Aortic smooth muscle cell (primary cell): ENCODE data around the gene TERB2. TPM values are rescaled to one million over a fixed set of nuclear protein-coding genes. Genes with fewer than 3 reads are reported as not detected.

ENCODE experiments used
- total RNA-seq: library from RNA; depleted of rRNA; stranded (reverse); fragments of >200 nt; gene quantifications from 2 replicates; pipeline ENCODE4 v1.2.3, GENCODE V29; 2014

TERB2 gene
- total RNA-seq = not detected in 2 replicates

GRCh38 chr15:44956388-44956787 is at the start of gene TERB2:
TERB2 (plus strand) TSS chr15:44956687; CDS start chr15:44956719, 32 bp downstream.

GRCh38 chr15:45022871-45023658 is 66.6 kb downstream of the TERB2 start, which contains the start of gene SORD:
SORD (plus strand) TSS chr15:45023195; CDS start chr15:45023284, 89 bp downstream.

Other genes with a start within 250 kb of the TERB2 start
- gene PATL2, start 245.4 kb upstream of the TERB2 start, total RNA-seq = 0.62 and 0.92 TPM in 2 replicates
- gene B2M, start 245.2 kb upstream of the TERB2 start, total RNA-seq = 2,695 and 4,557 TPM in 2 replicates
- gene TRIM69, start 220.2 kb upstream of the TERB2 start, total RNA-seq = 21.5 and 24.1 TPM in 2 replicates
- gene SORD, start 66.5 kb downstream of the TERB2 start, total RNA-seq = 7.4 and 8.8 TPM in 2 replicates
- gene DUOX2, start 157.5 kb downstream of the TERB2 start, total RNA-seq = not detected in 2 replicates
- gene DUOXA2, start 157.6 kb downstream of the TERB2 start, total RNA-seq = not detected in 2 replicates
- gene DUOXA1, start 173.2 kb downstream of the TERB2 start, total RNA-seq = not detected in 2 replicates
- not detected in 2 replicates for gene DUOX1, start 173.3 kb downstream of the TERB2 start, total RNA-seq
- 1.2 and 1.4 TPM in 2 replicates for gene SHF, start 231.3 kb downstream of the TERB2 start, total RNA-seq